Stimulated activated CD4-positive, alpha-beta T cell treated with anti-CD3 and anti-CD28 coated beads, Interleukin-12 subunit alpha, Interleukin-12 subunit beta, amount 100 ng/mL, for 48 hours (primary cell): ENCODE data around the gene TIMM10.

Experiments used
- DNase-seq, 3 donors: peaks; one replicate each; pipeline ENCODE4 v3.0.0-alpha.2; 2020; ENCODE audit warnings: low read depth in 2 of 3, low spot score in 1 of 3

TIMM10 gene

GRCh38 chr11:57530596-57531507 lies at the start of gene TIMM10:
Gene TIMM10 (minus strand): TSS chr11:57530754. CDS start chr11:57530189, 565 bp downstream.
- DNase-seq: peak; percentile 84 to 92 (median 91)

GRCh38 chr11:57574061-57574460 lies 43.5 kb upstream of the TIMM10 start:
- no peak for DNase-seq

- no peak for DNase-seq
Observed at GRCh38 chr11:57571606-57572005, 41.1 kb upstream of the TIMM10 start.

- peak; percentile 83 to 90 (median 86) for DNase-seq
Observed at GRCh38 chr11:57568330-57568766, 37.8 kb upstream of the TIMM10 start.

GRCh38 chr11:57567515-57568329 lies 37.2 kb upstream of the TIMM10 start, which contains the start of gene UBE2L6:
Gene UBE2L6 (minus strand): TSS chr11:57567672. CDS start chr11:57567611, 61 bp downstream.
- DNase-seq: peak in 2 of 3 donors; percentile 36 to 61

- peak in 1 of 3 donors; percentile 5 for DNase-seq
Observed at GRCh38 chr11:57566905-57567514, 36.5 kb upstream of the TIMM10 start.

GRCh38 chr11:57566005-57566904 lies 35.7 kb upstream of the TIMM10 start:
- DNase-seq: peak in 1 of 3 donors; percentile 38

GRCh38 chr11:57562596-57562995 lies 32.0 kb upstream of the TIMM10 start:
- DNase-seq: no peak

GRCh38 chr11:57560146-57560545 lies 29.6 kb upstream of the TIMM10 start:
- DNase-seq: no peak

GRCh38 chr11:57556041-57556440 lies 25.5 kb upstream of the TIMM10 start:
- no peak for DNase-seq

GRCh38 chr11:57555393-57555792 lies 24.8 kb upstream of the TIMM10 start:
- DNase-seq: no peak

- DNase-seq: no peak
Observed at GRCh38 chr11:57552479-57552878, 21.9 kb upstream of the TIMM10 start.

GRCh38 chr11:57551941-57552340 lies 21.4 kb upstream of the TIMM10 start:
- no peak for DNase-seq

GRCh38 chr11:57549983-57550382 lies 19.4 kb upstream of the TIMM10 start:
- no peak for DNase-seq

- DNase-seq: no peak
Observed at GRCh38 chr11:57547854-57548377, 17.4 kb upstream of the TIMM10 start.

- DNase-seq: no peak
Observed at GRCh38 chr11:57546869-57547475, 16.4 kb upstream of the TIMM10 start.

- no peak for DNase-seq
Observed at GRCh38 chr11:57546451-57546850, 15.9 kb upstream of the TIMM10 start.

GRCh38 chr11:57545883-57546282 lies 15.3 kb upstream of the TIMM10 start:
- no peak for DNase-seq

GRCh38 chr11:57544566-57544965 lies 14.0 kb upstream of the TIMM10 start:
- no peak for DNase-seq

- DNase-seq: no peak
Observed at GRCh38 chr11:57543593-57543992, 13.0 kb upstream of the TIMM10 start.
